Smooth muscle cell (in vitro differentiated cells): Measurements from ENCODE around the gene BRCA1. TPM values are rescaled to one million over a fixed set of nuclear protein-coding genes. Genes with fewer than 3 reads are reported as not detected.

Experiments
- DNase-seq: peaks from one replicate; lab custom pipeline; 2025; ENCODE audit not compliant: unreplicated experiment; lab: John Stamatoyannopoulos, UW
- H2AFZ ChIP-seq: fragments of 200-600 bp; sonication (generic); 2 replicates; pipeline ENCODE4 v1.6.0; 2016; ENCODE audit warnings: antibody characterized with exemption, low read depth, mild to moderate bottlenecking
- H3F3A ChIP-seq: fragments of 200-600 bp; sonication (generic); 2 replicates; pipeline ENCODE4 v1.6.0; 2017; ENCODE audit warnings: antibody characterized with exemption, low read depth
- H3K27ac ChIP-seq: fragments of 200-600 bp; sonication (generic); 2 replicates; pipeline ENCODE4 v1.5.1; 2016; ENCODE audit warnings: low read depth, mild to moderate bottlenecking
- H3K27me3 ChIP-seq: fragments of 200-600 bp; sonication (generic); 2 replicates; pipeline ENCODE4 v1.6.1; 2016; ENCODE audit warnings: low read depth, mild to moderate bottlenecking
- H3K36me3 ChIP-seq: fragments of 200-600 bp; sonication (generic); 2 replicates; pipeline ENCODE4 v1.5.1; 2016; ENCODE audit warnings: low read depth
- H3K4me1 ChIP-seq: fragments of 200-600 bp; sonication (generic); 2 replicates; pipeline ENCODE4 v1.5.1; 2016; ENCODE audit warnings: low read depth
- H3K4me2 ChIP-seq: fragments of 200-600 bp; sonication (generic); 2 replicates; pipeline ENCODE4 v1.6.0; 2016; ENCODE audit warnings: mild to moderate bottlenecking
- H3K4me3 ChIP-seq: fragments of 200-600 bp; sonication (generic); 2 replicates; pipeline ENCODE4 v1.5.1; 2016; ENCODE audit warnings: mild to moderate bottlenecking
- H3K79me2 ChIP-seq: fragments of 200-600 bp; sonication (generic); 2 replicates; pipeline ENCODE4 v1.6.0; 2016; ENCODE audit warnings: low read depth, mild to moderate bottlenecking
- H3K9ac ChIP-seq: fragments of 200-600 bp; sonication (generic); 2 replicates; pipeline ENCODE4 v1.6.0; 2016; ENCODE audit warnings: low read depth
- H3K9me3 ChIP-seq: fragments of 200-600 bp; sonication (generic); replicated peaks from 2 replicates; pipeline ENCODE4 v1.5.1; 2016; ENCODE audit warnings: low read depth
- H4K20me1 ChIP-seq: fragments of 200-600 bp; sonication (generic); 2 replicates; pipeline ENCODE4 v1.6.0; 2016; ENCODE audit warnings: low read depth
- WGBS: methylation state at CpG from one replicate; pipeline ENCODE4 v1.1.7; 2016; ENCODE audit warnings: low lambda C conversion rate; 5-methylcytosine and 5-hydroxymethylcytosine counted together
- polyA plus RNA-seq: library from polyadenylated mRNA; unstranded; fragments of >200 nt; fragmentation: Nextera tagmentation; extraction: Ambion mirVana; gene quantifications from 2 replicates; pipeline ENCODE4 v1.2.1, GENCODE V29; 2016
- total RNA-seq: library from RNA; depleted of rRNA; stranded (reverse); fragments of >200 nt; gene quantifications from 2 replicates; pipeline ENCODE4 v1.2.3, GENCODE V29; 2014
- TF ChIP-seq, protein P1 (sequence below): fragments of 200-600 bp; sonication (generic); IDR thresholded peaks from 2 replicates; pipeline ENCODE4 v1.5.1; 2017; ENCODE audit warnings: borderline replicate concordance, mild to moderate bottlenecking, antibody characterized with exemption; ENCODE audit not compliant: insufficient read depth, poor library complexity, severe bottlenecking

BRCA1 gene
- total and polyA plus RNA-seq, 2 experiments from 2014 or later: 5.4 to 22.7 TPM

GRCh38 chr17:43019418-43019817 lies 105.7 kb downstream of the BRCA1 start:
- Histone ChIP-seq H3K36me3 (no peaks in the 10 kb centered on the region), H3K27me3 (no peaks in the 10 kb centered on the region), H3K27ac (peak overlapping the region; percentile 92), H3K4me1 (peaks cover 6% of the 10 kb centered on the region), H3K9ac (no peak overlapping the region), H3K9me3 (no peaks in the 10 kb centered on the region), H2AFZ (no peak overlapping the region), H4K20me1 (peaks cover 42% of the 10 kb centered on the region), H3K79me2 (peaks cover 29% of the 10 kb centered on the region), H3F3A (peaks cover 8% of the 10 kb centered on the region), H3K4me2 (peak overlapping the region; percentile 100), H3K4me3 (no peak overlapping the region)
- TF ChIP-seq, protein P1, sequence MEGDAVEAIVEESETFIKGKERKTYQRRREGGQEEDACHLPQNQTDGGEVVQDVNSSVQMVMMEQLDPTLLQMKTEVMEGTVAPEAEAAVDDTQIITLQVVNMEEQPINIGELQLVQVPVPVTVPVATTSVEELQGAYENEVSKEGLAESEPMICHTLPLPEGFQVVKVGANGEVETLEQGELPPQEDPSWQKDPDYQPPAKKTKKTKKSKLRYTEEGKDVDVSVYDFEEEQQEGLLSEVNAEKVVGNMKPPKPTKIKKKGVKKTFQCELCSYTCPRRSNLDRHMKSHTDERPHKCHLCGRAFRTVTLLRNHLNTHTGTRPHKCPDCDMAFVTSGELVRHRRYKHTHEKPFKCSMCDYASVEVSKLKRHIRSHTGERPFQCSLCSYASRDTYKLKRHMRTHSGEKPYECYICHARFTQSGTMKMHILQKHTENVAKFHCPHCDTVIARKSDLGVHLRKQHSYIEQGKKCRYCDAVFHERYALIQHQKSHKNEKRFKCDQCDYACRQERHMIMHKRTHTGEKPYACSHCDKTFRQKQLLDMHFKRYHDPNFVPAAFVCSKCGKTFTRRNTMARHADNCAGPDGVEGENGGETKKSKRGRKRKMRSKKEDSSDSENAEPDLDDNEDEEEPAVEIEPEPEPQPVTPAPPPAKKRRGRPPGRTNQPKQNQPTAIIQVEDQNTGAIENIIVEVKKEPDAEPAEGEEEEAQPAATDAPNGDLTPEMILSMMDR: no peak
- no peak for DNase-seq
- WGBS: 45% methylated on average over 7 of the region's 7 CpGs

DNA sequence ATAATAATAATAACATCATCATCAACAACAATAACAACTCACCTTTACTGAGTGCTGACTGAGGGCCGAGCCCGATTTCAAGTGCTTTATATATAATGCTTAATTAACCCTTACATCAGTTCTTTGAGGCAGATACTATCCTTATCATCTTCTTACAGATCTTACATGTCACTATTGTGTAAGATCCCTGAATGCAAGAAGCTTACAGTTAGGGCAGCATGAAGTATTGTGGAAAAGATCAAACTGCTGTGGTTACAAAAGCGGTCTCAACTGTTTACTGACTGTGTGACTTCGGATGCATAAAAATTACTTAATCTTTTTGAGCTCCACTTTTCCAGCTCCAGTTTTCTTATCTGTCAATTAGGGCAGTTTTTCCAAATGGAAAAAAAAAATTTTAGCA lies 106.2 kb downstream of the BRCA1 start:
- peaks cover 6% of the 10 kb centered on the region for H3K4me1 ChIP-seq
- no peak for DNase-seq
- peak overlapping the region; percentile 100 for H3K4me2 ChIP-seq
- H3K79me2 ChIP-seq: peaks cover 29% of the 10 kb centered on the region
- H3K4me3 ChIP-seq: no peak overlapping the region
- H3K27me3 ChIP-seq: no peaks in the 10 kb centered on the region
- no peaks in the 10 kb centered on the region for H3K9me3 ChIP-seq
- TF ChIP-seq, protein P1: no peak
- no peak overlapping the region for H3K27ac ChIP-seq
- H4K20me1 ChIP-seq: peaks cover 42% of the 10 kb centered on the region
- no peak overlapping the region for H3K9ac ChIP-seq
- no peaks in the 10 kb centered on the region for H3K36me3 ChIP-seq
- WGBS: 71% methylated on average over 4 of the region's 4 CpGs
- no peak overlapping the region for H2AFZ ChIP-seq
- peaks cover 5% of the 10 kb centered on the region for H3F3A ChIP-seq

DNA sequence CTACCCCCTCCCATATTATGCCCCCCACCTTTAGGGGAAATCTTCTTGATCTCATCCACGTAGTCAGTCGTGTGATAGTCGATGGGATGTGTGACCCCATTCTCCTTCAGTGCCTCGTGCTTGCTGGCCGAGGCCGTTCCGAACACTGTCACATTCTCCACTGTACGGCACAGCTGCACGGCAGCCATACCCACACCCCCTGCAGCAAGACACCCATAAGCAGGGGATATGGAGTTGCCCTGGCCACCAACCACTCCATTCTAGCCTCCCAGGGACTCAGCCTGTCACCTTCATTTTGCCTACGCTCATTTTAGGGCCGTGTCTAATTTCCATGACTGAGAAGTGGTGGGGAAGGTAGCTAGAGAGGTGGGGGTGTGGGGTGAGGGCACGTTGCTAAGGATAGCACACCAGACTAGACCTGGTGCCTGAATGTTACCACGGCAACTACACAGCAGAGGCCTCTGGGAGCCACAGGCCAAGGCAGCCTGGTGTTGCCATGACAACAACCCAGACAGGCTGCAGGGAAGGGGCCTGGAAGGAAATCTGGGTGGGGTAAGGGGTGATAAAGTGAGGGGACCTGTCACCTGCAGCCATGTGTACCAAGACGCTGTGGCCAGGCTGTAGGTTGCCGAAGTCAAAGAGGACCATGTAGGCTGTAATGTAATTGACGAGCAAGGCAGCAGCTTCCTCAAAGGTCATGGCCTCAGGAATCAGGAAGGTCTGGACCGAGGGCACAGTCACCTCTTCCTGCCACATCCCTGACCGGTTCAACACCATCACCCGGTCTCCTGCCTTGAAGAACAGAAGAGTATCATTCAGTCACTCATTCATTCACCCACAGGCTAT lies 106.9 kb downstream of the BRCA1 start:
- H2AFZ ChIP-seq: no peak overlapping the region
- H4K20me1 ChIP-seq: peaks cover 42% of the 10 kb centered on the region
- no peak overlapping the region for H3K27ac ChIP-seq
- H3K79me2 ChIP-seq: peaks cover 29% of the 10 kb centered on the region
- WGBS: 87% methylated on average over 19 of the region's 19 CpGs
- no peak for DNase-seq
- H3K27me3 ChIP-seq: no peaks in the 10 kb centered on the region
- no peak overlapping the region for H3K9ac ChIP-seq
- peaks cover 5% of the 10 kb centered on the region for H3F3A ChIP-seq
- peaks cover 6% of the 10 kb centered on the region for H3K4me1 ChIP-seq
- TF ChIP-seq, protein P1: no peak
- no peaks in the 10 kb centered on the region for H3K36me3 ChIP-seq
- H3K4me3 ChIP-seq: no peak overlapping the region
- no peaks in the 10 kb centered on the region for H3K9me3 ChIP-seq
- no peak overlapping the region for H3K4me2 ChIP-seq

DNA sequence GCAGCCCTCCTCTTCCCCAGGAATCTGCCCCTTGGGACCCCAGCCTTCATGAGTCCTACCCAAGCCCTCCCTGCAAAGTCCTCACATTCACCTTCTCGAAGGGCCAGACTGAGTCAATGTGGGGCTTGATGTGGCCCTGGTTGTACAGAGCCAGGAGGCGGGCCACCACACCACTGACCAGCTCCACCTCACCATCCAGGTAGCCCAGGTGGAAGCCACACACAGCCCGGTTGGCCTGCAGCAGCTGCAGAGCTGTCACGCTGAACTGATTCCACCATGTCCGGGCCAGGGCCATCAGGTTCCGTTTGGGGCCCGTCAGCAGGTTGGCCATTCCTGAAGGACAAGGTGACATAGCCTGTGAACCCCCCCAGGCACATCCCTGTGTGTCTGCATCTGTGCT lies 108.9 kb downstream of the BRCA1 start:
- H3K79me2 ChIP-seq: peaks cover 20% of the 10 kb centered on the region
- H2AFZ ChIP-seq: no peak overlapping the region
- no peak overlapping the region for H3K4me2 ChIP-seq
- H3K4me3 ChIP-seq: no peak overlapping the region
- peaks cover 5% of the 10 kb centered on the region for H3F3A ChIP-seq
- TF ChIP-seq, protein P1: no peak
- peaks cover 6% of the 10 kb centered on the region for H3K4me1 ChIP-seq
- no peak for DNase-seq
- H3K27ac ChIP-seq: no peak overlapping the region
- 95% methylated on average over 7 of the region's 7 CpGs for WGBS
- no peak overlapping the region for H3K9ac ChIP-seq
- no peaks in the 10 kb centered on the region for H3K36me3 ChIP-seq
- H4K20me1 ChIP-seq: peaks cover 42% of the 10 kb centered on the region
- H3K9me3 ChIP-seq: no peaks in the 10 kb centered on the region
- H3K27me3 ChIP-seq: no peaks in the 10 kb centered on the region
